Activated CD8-positive, alpha-beta memory T cell treated with anti-CD3 and anti-CD28 coated beads, Interleukin-2, amount 50 U/mL, for 24 hours (primary cell): Measurements from ENCODE around the gene ITCH.
"Not testable (repeated sequence)": the region's sequence is repeated elsewhere in the genome, so short reads cannot be mapped to it uniquely, and the experiment has no call there.

Source experiments
- DNase-seq: peaks from one replicate; pipeline ENCODE4 v3.0.0-alpha.2; 2020; ENCODE audit errors: extremely low read depth

ITCH gene

DNA sequence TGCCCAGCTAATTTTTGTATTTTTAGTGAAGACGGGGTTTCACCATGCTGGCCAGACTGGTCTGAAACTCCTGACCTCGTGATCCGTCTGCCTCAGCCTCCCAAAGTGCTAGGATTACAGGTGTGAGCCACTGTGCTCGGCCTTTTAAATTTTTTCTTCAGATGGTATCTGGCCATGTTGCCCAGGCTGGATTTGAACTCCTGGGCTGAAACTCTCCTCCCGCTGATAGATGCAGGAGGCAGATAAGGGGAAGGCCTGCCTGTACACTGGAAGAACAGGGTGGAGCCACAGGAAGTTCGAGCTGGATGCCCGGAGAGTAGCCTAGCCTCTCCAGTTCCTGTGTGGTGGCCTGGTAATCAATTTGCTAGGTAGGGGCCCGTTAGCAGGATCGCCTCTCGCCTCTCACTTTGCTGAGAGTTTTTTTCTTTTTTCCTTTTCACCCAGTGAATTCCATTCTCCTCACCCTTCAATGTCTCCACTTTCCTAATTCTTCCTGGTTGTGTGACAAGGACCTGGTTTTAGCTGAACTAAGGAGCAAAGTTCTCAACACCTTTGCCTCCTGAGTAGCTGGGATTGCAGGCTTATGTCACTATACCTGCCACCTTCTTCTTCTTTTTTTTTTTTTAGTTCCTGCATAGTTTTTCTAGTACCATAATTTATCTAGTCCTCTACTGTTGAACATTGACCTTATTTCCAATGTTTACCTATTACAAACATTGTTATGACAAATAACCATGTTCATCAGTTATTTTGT, 19.4 kb upstream of the ITCH start:
- DNase-seq, result no peak

DNA sequence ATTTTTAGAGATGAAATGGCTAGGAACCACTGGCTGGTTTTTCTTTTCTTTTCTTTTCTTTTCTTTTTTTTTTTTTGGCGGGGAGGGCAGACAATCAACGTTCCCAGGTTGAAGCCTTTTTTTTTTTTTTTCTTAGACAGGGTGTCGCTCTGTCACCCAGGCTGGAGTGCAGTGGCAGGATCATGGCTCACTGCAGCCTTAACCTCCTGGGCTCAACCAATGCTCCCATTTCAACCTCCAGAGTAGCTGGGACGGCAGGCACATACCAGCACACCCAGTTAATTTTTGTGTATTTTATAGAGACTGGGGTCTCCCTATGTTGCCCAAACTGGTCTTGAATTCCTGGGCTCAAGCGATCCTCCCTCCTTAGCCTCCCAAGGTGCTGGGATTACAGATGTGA, 18.8 kb upstream of the ITCH start:
- DNase-seq, result no peak

DNA sequence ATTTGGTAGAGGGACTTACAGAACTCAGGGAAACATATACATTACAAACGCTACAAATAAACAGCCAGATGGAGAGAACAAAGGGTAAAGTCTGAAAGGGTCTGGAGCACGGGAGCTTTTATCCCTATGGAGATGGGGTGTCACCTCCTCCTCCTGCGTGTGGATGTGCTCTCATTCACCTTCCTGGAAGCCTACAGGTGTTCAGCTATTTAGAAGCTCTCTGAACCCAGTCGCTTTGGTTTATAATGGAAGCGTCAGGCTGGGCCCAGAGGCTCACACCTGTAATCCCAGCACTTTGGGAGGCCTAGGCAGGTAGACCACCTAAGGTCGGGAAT, 17.7 kb upstream of the ITCH start:
- no peak for DNase-seq

DNA sequence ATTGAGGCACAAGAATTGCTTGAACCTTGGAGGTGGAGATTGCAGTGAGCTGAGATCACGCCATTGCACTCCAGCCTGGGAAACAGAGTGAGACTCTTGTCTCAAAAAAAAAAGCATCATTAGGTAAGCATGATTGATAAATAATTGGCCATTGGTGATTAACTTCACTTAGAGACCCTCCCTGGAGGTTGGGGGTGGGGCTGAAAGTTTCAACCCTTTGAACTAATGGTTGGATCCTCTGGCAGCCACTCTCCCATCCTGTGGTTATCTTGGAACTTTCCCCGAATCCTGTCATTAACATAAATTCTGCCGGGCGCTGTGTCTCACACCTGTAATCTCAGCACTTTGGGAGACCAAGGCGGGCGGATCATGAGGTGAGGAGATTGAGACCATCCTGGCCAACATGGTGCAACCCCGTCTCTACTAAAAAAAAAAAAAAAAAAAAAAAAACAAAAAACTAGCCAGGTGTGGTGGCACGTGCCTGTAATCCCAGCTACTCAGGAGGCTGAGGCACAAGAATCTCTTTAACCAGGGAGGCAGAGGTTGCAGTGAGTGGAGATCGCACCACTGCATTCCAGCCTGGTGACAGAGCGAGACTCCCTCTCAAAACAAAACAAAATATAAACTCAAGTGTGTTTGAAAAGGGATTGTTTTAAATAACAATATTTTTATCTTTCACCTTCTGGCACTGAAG, 17.1 kb upstream of the ITCH start:
- not testable (repeated sequence) for DNase-seq

DNA sequence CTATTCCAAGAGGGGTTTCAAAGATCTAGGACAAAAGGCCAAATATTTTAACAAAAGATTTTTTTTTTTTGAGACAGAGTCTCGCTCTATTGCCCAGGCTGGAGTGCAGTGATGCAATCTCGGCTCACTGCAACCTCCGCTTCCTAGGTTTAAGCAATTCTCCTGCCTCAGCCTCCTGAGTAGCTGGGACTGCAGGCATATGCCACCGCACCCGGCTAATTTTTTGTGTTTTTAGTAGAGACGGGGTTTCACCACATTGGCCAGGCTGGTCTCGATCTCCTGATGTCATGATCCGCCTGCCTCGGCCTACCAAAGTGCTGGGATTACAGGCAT, 16.6 kb upstream of the ITCH start:
- not testable (repeated sequence) for DNase-seq

DNA sequence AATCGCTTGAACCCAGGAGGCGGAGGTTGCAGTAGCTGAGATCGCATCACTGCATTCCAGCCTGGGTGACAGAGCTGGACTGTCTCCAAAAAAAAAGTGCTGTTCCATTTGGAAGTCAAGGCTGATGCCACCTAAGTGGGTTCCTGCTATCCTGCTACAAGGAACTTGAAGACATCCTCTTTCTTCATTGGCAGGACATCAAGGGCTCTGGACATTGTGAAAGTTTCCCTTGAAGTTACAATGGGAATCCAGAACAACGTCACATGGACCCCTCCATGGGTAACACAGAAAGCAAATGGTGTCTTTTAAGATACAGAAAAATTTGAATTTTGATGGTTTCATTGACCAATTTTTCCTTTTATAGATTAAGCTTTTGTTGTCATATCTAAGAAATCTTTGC, 15.5 kb upstream of the ITCH start:
- no peak for DNase-seq

DNA sequence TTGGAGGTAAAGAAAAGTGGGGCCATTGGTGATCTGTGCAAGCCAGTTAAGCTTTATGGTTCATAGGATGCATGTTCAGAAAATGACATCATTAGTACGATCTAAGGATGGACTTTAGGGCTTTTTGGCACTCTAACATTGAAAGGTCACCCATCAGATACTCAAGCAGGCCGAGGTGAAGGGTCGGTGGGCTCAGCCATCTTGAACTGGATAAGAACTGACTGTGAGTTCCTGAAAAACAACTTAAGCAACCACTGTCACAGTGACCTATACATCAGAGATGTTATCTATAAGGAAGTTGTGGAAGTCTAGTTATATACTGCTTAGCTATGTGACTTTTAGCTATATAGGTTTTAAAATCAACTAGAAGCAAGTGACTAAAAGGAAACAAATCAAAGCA, 13.0 kb upstream of the ITCH start:
- DNase-seq, result no peak

DNA sequence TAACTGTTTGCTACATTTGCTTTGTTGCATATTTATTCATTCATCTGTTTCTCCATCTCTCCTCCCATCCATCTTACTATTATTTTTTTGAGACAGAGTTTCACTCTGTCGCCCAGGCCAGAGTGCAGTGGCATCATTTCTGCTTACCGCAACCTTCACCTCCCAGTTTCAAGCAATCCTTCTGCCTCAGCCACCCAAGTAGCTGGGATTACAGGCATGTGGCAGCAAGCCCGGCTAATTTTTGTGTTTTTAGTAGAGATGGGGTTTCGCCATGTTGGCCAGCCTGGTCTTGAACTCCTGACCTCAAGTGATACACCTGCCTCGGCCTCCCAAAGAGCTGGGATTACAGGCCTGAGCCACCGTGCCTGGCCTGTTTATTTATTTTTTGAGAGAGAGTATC, 9.6 kb upstream of the ITCH start:
- DNase-seq, result not testable (repeated sequence)

DNA sequence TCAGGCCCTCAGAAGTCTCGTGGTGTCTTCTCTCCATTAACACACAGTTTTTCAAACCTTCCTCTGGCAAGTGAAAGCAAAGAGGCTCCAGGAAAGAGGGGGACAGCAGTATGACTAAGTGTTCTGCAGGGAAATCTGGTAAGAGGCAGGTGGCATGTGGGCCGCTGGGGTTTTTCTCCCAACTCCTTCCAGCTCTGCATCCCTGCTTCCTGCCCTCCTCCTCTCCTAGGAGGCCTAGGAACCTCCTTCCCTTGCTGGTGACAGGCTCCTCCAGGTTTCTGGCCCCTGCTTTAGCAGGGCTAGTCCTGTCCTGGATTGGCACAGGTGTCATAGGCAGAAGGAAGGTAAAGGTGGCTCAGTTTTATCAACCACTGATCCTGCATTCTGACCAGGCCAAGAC, 7.6 kb upstream of the ITCH start:
- DNase-seq, result no peak

DNA sequence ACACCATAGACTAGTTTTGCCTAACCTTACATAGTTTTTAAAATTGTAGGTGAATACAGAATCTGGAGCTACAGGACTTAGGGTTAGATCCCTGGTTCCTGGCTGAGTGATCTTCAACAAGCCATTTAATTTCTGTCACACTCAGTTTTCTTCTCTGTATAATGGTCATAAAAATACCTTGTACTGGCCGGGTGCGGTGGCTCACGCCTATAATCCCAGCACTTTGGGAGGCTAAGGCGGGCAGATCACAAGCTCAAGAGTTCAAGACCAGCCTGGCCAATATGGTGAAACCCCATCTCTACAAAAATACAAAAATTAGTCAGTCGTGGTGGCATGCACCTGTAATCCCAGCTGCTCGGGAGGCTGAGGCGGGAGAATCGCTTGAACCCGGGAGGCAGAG, 3.3 kb upstream of the ITCH start:
- DNase-seq, result not testable (repeated sequence)

DNA sequence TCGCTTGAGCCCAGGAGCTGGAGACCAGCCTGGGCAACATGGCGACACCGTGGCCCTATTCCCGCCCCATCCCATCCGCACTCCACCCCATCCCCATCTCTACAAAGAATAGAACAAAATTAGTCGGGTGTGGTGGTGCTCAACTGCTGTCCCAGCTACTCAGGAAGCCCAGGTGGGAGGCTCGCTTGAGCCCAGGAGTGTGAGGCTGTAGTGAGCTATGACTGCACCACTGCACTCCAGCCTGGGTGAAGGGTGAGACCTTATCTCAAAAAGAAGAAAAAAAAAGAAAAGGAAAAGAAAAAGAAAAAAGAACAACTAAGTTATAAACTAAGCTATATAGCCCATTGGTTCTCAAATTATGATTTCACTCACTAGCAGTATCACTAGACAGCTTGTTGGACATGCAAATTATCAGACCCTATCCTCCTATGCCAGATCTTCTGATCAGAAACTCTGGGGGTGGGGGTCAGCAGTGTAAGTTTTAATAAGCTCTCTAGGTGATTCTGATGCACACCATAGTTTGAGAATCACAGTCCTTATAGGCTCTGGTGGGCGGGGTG, 491 bp upstream of the ITCH start:
- DNase-seq, result no peak

DNA sequence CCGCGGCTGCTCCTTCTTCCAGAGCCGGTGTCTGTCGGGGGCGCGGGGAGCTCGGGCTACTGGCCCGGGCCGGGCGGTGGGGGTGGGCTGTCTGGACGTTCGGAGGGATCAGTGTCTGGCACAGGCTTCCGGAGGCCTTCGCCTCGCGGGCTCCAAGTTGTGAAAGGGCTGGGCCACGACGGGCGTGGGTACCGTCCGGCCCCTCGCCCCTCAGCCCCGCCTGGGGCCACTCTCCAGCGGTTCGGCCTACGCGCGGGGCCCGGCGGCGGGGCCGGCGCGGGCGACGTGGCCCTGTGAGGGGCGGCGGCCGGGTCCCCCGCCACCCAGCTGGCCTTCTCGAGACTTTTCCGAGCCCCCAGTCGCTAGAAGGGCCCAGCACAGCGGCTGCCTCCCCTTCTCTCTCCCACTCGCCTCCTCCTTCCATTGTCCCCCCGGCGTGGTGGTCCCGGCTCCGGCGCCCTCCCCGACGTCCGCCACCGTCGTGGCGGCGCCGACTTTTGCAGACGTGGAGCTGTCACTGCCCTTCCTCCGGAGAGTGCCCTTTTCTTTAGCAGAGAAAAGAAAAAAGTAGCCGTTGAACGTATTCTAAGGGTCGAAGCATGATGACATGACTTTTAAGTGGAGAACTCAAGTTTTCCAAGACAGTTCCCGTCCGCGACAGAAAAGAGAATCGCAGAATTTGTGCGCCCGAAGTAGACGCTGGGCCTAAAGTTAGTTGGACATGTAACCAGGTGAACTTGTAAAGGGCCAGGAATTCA, 571 bp downstream of the ITCH start:
- DNase-seq, result no peak

DNA sequence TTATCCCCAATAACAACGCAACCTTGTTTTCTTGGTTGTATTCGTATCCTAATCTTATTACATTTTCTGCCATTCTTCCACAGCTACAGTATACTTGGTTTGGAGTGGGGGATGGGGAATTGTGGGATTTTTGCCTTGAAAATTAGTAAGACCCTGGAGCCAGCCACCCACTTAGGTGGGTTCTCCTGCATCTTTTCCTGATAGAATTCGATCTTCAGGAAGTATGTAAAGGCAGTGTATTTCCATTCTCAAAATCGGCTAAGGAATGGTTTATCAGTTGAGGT, 1.1 kb downstream of the ITCH start:
- DNase-seq, result no peak

DNA sequence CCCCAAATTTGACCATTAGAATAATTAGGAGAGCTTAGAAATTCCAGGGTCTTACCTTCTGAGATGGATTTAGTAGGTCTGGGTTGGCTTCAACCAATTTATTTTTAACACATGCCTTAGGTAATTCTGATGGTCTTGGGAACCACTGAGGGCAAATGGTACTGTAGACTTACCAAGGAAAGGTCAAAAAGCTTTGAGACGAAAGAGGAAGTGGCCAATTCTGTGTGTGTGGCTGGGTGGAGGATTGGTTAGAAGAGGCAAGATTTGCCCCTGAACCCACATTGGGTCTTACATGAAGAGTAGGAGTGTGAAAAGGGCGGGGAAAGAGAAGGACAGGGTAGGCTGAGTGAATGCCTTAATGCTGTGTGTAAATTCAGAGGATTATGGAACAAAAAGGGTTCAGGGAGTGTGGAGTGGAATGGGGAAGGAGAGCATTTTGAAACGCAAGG, 2.7 kb downstream of the ITCH start:
- DNase-seq, result no peak

DNA sequence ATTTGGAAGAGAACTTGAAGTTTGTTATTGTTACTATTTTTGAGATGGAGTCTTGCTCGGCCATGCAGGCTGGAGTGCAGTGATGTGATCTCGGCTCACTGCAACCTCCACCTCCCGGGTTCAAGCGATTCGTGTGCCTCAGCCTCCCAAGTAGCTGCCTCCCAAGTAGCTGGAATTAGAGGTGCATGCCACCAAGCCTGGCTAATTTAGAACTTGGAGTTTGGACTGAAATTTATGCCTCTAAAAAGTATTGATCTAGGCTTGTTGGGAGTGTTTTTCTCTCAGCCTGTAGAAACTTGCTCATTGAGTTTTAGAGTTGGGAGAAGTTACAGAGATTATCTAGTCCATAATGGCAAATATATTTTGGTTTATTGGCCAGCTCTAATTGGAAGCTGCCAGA, 4.1 kb downstream of the ITCH start:
- DNase-seq, result no peak

DNA sequence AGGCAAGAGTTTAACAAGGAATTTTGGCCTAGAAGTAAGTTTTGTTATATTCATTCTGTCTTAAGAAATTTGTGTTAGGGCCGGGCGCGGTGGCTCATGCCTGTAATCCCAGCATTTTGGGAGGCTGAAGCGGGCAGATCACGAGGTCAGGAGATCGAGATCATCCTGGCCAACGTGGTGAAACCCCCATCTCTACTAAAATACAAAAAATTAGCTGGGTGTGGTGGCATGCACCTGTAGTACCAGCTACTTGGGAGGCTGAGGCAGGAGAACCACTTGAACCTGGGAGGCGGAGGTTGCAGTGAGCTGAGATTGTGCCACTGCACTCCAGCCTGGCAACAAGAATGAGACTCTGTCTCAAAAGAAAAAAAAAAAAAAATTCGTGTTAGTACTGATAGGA, 4.8 kb downstream of the ITCH start:
- DNase-seq, result not testable (repeated sequence)

DNA sequence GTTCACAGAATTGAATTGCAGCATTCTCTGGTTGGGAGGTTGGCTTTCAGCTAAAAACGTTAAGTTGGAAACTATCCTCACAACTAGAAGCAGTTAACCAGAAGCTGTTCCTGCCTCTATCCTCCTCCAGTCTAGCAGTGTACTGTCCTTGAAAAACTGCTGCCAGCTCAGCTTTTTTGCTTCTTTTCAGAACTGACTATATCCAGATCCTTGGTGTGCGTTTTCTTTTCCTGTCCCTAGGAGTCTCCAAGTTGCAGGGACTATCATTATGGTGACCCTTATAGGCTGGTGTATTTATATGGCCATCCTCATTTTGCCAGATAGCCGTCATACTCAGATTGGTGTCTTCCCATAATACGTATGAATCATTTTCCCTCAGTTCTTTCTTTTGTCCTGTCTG, 5.5 kb downstream of the ITCH start:
- DNase-seq, result no peak

DNA sequence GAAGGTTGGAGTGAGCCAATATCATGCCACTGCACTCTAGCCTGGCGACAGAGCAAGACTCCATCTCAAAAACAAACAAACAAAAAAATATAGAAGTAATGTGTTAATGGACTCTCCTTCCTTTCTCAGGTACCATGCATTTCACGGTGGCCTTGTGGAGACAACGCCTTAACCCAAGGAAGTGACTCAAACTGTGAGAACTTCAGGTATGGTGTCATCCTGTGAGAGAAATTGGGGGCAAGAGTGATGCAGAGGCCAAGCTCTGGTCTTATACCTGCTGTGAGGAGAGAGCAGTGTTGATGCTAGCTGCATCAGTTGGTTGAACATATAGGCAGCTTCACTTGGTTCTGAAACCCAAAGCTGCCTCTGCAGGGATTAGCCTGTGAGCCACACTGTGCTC, 6.2 kb downstream of the ITCH start:
- no peak for DNase-seq

DNA sequence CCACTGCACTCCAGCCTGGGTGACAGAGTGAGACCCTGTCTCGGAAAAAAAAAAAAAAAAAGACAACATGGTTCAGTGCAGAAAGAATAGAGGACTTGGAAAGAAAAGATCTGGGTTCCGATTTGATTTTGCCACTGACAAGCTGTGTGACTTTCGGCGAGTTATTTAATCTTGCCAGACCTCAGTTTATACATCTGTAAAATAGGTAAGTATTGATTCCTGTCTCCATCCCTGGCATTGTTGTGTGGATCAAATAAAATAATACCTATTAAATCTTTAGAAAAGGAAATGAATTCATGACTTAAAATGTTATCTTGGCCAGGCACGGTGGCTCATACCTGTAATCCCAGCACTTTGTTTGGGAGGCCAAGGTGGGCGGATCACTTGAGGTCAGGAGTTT, 7.0 kb downstream of the ITCH start:
- DNase-seq, result no peak

DNA sequence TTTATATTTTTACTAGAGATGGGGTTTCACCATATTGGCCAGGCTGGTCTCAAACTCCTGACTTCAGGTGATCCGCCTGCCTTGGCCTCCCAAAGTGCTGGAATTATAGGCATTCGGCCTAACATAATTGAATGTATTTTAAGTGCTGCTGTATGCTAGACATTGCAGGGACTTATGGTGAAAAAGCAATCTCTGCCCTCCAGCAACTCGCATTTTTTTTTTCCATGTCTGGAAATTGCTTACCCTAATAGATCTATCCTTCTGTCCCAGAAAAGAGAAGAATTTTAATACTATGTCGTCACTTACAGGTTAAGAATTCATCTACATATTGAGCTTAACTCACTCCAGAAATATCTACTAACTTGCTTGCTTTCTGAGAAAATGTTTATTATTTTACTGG, 10.4 kb downstream of the ITCH start:
- DNase-seq, result no peak

DNA sequence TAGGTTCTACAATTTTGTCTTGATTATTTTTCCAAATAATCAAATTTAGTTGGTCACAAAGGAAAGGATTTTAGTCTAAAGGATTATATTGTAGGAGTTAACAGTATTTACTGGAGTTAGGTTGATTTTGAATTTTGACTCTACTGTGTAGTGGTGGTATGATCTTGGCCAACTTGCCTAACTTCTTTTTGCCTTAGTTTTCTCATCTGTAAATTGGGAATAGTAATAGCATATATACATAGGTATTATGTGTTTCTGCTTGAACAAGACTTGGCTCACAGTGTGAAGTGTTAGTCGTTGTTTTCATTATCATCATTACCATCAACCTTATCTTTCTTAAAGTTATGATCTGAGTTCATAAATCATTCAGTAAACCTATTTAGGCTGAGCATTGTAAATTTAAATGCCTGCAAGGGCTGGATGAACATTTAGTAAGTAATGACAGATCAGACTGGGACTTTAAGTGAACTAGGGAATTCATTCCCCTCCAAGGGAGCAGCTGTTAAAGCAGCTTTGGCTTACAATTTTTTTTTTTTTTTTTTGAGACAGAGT, 11.2 kb downstream of the ITCH start:
- DNase-seq, result no peak

DNA sequence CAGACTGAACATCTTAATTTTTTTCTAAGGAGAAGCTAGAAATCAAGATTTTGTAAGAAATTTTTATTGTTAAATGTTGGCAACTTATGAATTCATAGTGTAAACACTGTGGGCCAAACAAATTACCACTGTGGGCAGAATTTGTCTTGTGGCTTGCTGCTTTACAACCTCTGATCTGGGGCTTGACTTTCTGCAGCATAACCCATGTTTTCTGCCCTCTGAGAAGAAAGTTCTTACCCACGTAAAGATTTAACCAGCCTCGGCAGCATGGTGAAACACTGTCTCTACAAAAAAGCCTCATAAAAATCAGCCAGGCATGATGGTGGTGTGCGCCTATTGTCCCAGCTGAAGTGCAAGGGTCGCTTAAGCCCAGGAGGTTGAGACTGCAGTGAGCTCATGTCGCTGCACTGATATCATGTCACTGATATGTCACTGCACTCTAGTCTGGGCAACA, 12.9 kb downstream of the ITCH start:
- no peak for DNase-seq
